ENCODE data around the gene MOGAT2.

The MOGAT2 gene

GRCh38 chr11:75760243-75760642 lies 42.6 kb downstream of the MOGAT2 start:
- DNase-seq: no peak

- no peak for DNase-seq
Measured at GRCh38 chr11:75760710-75761493, 43.3 kb downstream of the MOGAT2 start.

GRCh38 chr11:75762158-75762557 lies 44.5 kb downstream of the MOGAT2 start:
- DNase-seq: no peak

- no peak for DNase-seq
Measured at GRCh38 chr11:75762885-75763284, 45.2 kb downstream of the MOGAT2 start.

GRCh38 chr11:75763846-75764245 lies 46.2 kb downstream of the MOGAT2 start:
- no peak for DNase-seq

- no peak for DNase-seq
Measured at GRCh38 chr11:75765116-75765515, 47.5 kb downstream of the MOGAT2 start.

- no peak for DNase-seq
Measured at GRCh38 chr11:75766443-75767227, 49.0 kb downstream of the MOGAT2 start.

GRCh38 chr11:75767228-75767572 lies 49.6 kb downstream of the MOGAT2 start:
- no peak for DNase-seq

- no peak for DNase-seq
Measured at GRCh38 chr11:75767793-75768111, 50.1 kb downstream of the MOGAT2 start.

GRCh38 chr11:75768112-75768908 lies 50.7 kb downstream of the MOGAT2 start, which contains the start of gene DGAT2:
Gene DGAT2 (plus strand): TSS chr11:75768778. CDS start chr11:75768992, 214 bp downstream.
- DNase-seq: peak; percentile 78

- no peak for DNase-seq
Measured at GRCh38 chr11:75768909-75769771, 51.5 kb downstream of the MOGAT2 start.

- no peak for DNase-seq
Measured at GRCh38 chr11:75770102-75770501, 52.5 kb downstream of the MOGAT2 start.

- DNase-seq: no peak
Measured at GRCh38 chr11:75771646-75772410, 54.2 kb downstream of the MOGAT2 start.

GRCh38 chr11:75773595-75774353 lies 56.1 kb downstream of the MOGAT2 start:
- peak; percentile 31 for DNase-seq

- DNase-seq: no peak
Measured at GRCh38 chr11:75775056-75775455, 57.4 kb downstream of the MOGAT2 start.

- no peak for DNase-seq
Measured at GRCh38 chr11:75776546-75776945, 58.9 kb downstream of the MOGAT2 start.

GRCh38 chr11:75777461-75778110 lies 59.9 kb downstream of the MOGAT2 start:
- no peak for DNase-seq

- DNase-seq: no peak
Measured at GRCh38 chr11:75778962-75779361, 61.3 kb downstream of the MOGAT2 start.

GRCh38 chr11:75779960-75780359 lies 62.3 kb downstream of the MOGAT2 start:
- no peak for DNase-seq

GRCh38 chr11:75780888-75781287 lies 63.2 kb downstream of the MOGAT2 start:
- DNase-seq: no peak

Measured in stimulated activated CD8-positive, alpha-beta memory T cell treated with anti-CD3 and anti-CD28 coated beads, Interleukin-4, amount 100 ng/mL, for 48 hours (primary cell).